SK-N-MC (cell line): Measurements from ENCODE around the gene TMEM273.

Experiments
- EZH2 ChIP-seq: fragments of 200-600 bp; sonication (generic); IDR thresholded peaks from one replicate; pipeline ENCODE4 v1.6.1; 2017; ENCODE audit warnings: antibody characterized with exemption
- POLR2AphosphoS5 ChIP-seq: IDR thresholded peaks from 2 replicates; pipeline ENCODE4 v1.6.1; 2012; ENCODE audit warnings: mild to moderate bottlenecking, low read depth, low read length, borderline replicate concordance

GRCh38 chr10:49132362-49132737, 55.8 kb downstream of the TMEM273 start:
- TF ChIP-seq EZH2 (no peak), POLR2AphosphoS5 (no peak)
